ENCODE measurements around the gene ZSWIM5.

- TF ChIP-seq CTCF (IDR thresholded peaks at IDR 0.05; ENCODE audit: insufficient read depth, low read length) (no peak), POLR2AphosphoS5 (IDR thresholded peaks at IDR 0.05; ENCODE audit: low read depth) (no peak), REST (IDR thresholded peaks at IDR 0.05; ENCODE audit: insufficient replicate concordance, low read depth) (no peak), GABPA (IDR thresholded peaks at IDR 0.05; ENCODE audit: low read depth) (no peak)
Measured at GRCh38 chr1:45101947-45102346, 104.5 kb downstream of the ZSWIM5 start.
